NCI-H748 (cell line): ENCODE results near the gene EYA2.

Source experiments
- DNase-seq: peaks from one replicate; lab custom pipeline; 2025; ENCODE audit not compliant: unreplicated experiment; lab: John Stamatoyannopoulos, UW

EYA2 gene

GRCh38 chr20:46998477-46999240 lies 104.0 kb downstream of the EYA2 start:
- no peak for DNase-seq

GRCh38 chr20:46999801-47000465 lies 105.3 kb downstream of the EYA2 start:
- peak; percentile 38 for DNase-seq

GRCh38 chr20:47003223-47003622 lies 108.6 kb downstream of the EYA2 start:
- no peak for DNase-seq

GRCh38 chr20:47004179-47004578 lies 109.5 kb downstream of the EYA2 start:
- no peak for DNase-seq

GRCh38 chr20:47007826-47008655 lies 113.4 kb downstream of the EYA2 start:
- peak; percentile 26 for DNase-seq

GRCh38 chr20:47008842-47009518 lies 114.3 kb downstream of the EYA2 start:
- peak; percentile 80 for DNase-seq

- no peak for DNase-seq
These were observed 115.1 kb downstream of the EYA2 start for GRCh38 chr20:47009784-47010183.

GRCh38 chr20:47011984-47012383 lies 117.3 kb downstream of the EYA2 start:
- no peak for DNase-seq

GRCh38 chr20:47013606-47014005 lies 119.0 kb downstream of the EYA2 start:
- DNase-seq = no peak

GRCh38 chr20:47016068-47016664 lies 121.5 kb downstream of the EYA2 start:
- DNase-seq = no peak

GRCh38 chr20:47018381-47018780 lies 123.7 kb downstream of the EYA2 start:
- no peak for DNase-seq

GRCh38 chr20:47019121-47019824 lies 124.6 kb downstream of the EYA2 start:
- no peak for DNase-seq

- no peak for DNase-seq
These were observed 125.6 kb downstream of the EYA2 start for GRCh38 chr20:47020231-47020630.

GRCh38 chr20:47021850-47022249 lies 127.2 kb downstream of the EYA2 start:
- no peak for DNase-seq

GRCh38 chr20:47024461-47024937 lies 129.9 kb downstream of the EYA2 start:
- no peak for DNase-seq

GRCh38 chr20:47027042-47027441 lies 132.4 kb downstream of the EYA2 start:
- DNase-seq = no peak

- no peak for DNase-seq
These were observed 132.8 kb downstream of the EYA2 start for GRCh38 chr20:47027456-47027855.

- DNase-seq = no peak
These were observed 133.8 kb downstream of the EYA2 start for GRCh38 chr20:47028487-47028886.

- DNase-seq = no peak
These were observed 135.2 kb downstream of the EYA2 start for GRCh38 chr20:47029845-47030244.

- DNase-seq = no peak
These were observed 135.7 kb downstream of the EYA2 start for GRCh38 chr20:47030271-47030810.
